HG03571 (cell line): ENCODE data around the gene SCIN.
"Not testable (repeated sequence)": the region's sequence is repeated elsewhere in the genome, so short reads cannot be mapped to it uniquely, and the experiment has no call there.

Source experiments
- ATAC-seq: cut with Tn5 transposase; IDR thresholded peaks from one replicate; pipeline ENCODE4 v1.9.1; 2021; ENCODE audit not compliant: unreplicated experiment

Gene SCIN

DNA sequence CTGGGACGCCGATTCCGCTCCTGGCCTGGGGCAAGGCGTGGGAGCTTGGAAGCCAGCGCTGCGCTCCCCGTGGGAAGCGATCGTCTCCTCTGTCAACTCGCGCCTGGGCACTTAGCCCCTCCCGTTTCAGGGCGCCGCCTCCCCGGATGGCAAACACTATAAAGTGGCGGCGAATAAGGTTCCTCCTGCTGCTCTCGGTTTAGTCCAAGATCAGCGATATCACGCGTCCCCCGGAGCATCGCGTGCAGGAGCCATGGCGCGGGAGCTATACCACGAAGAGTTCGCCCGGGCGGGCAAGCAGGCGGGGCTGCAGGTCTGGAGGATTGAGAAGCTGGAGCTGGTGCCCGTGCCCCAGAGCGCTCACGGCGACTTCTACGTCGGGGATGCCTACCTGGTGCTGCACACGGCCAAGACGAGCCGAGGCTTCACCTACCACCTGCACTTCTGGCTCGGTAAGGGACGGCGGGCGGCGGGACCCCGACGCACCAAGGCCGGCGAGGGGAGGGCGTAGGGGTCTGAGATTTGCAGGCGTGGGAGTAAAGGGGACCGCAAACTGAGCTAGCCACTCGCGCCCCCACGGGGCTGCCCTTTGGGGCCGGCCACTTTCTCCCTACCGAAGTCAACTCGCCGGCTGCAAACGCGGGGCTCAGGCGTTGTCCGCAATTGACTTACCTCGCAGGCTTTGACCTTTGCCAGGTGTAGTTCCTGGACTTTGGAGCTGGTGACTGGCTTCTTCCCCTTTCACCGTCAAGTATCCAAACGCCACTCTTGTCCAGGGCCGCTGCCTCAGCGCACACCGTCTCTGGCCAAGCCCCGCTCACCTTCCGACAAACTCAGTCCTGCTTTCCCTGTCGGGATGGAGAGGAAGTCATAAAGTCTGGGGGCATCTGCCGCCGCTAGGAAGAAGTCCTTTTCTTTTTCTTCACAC, at the start of gene SCIN:
SCIN (plus strand) TSS at position 187 of the 928 bp plus-strand sequence; CDS start at position 254, 67 bp downstream.
- no peak for ATAC-seq

DNA sequence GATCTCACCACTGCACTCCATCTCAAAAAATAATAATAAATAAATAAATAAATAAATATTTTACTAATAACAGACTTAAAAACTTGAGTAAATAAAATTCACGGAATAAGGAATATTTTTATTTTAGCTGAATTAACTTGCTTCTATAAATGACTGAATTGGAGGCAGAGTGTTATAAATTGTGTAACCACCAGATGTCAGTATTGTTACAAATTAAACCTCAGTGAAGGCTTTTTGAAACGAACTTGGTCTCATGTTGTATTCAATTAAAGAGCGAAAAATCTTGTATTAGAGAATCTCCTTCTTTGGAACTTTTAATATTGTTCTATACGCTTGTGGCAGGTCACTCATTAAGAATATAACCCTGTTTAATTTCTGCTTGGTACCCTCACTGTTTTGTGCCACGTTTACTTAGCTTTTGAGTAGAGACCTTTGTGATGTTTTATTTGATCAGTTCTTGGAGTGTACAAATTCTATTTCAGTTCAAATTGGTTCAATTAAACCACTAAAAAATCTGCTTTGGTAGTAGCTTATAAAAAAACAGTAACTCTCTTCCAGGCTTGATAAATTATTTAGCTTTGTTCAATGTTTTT, 45.6 kb upstream of the SCIN start:
- no peak for ATAC-seq

DNA sequence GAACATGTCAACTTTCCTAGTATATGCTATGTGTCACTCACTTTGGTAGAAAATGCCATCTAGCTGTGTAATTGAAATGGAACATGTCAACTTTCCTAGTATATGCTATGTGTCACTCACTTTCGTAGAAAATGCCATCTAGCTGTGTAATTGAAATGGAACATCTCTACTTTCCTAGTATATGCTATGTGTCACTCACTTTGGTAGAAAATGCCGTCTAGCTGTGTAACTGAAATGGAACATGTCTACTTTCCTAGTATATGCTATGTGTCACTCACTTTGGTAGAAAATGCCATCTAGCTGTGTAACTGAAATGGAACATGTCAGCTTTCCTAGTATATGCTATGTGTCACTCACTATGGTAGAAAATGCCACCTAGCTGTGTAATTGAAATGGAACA, 43.8 kb upstream of the SCIN start:
- not testable (repeated sequence) for ATAC-seq

DNA sequence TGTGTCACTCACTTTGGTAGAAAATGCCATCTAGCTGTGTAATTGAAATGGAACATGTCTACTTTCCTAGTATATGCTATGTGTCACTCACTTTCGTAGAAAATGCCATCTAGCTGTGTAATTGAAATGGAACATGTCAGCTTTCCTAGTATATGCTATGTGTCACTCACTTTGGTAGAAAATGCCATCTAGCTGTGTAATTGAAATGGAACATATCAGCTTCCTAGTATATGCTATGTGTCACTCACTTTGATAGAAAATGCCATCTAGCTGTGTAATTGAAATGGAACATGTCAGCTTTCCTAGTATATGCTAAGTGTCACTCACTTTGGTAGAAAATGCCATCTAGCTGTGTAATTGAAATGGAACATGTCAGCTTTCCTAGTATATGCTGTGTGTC, 42.9 kb upstream of the SCIN start:
- ATAC-seq = not testable (repeated sequence)

GRCh38 chr7:12529971-12530710, 40.4 kb upstream of the SCIN start:
- ATAC-seq = no peak

GRCh38 chr7:12531784-12532183, 38.7 kb upstream of the SCIN start:
- ATAC-seq = no peak

DNA sequence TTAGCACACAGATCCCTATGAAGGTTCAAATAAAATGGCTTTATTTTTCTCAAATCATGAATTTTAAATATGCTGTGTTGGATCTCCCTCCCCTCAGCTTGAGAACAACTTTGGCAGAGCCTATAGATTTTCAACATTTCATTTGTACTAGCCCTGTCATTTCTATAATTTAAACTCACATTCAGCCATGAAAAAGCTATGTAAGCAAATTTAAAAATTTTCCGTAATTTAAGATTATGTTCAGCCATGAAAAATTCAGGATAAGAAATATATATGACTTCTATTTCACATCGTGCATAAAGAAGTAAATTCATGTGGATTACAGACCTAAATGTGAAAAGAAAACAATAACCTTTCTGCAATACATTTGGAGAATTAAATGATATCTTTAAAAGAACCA, 36.5 kb upstream of the SCIN start:
- ATAC-seq = no peak

GRCh38 chr7:12539681-12540080, 30.8 kb upstream of the SCIN start:
- no peak for ATAC-seq

DNA sequence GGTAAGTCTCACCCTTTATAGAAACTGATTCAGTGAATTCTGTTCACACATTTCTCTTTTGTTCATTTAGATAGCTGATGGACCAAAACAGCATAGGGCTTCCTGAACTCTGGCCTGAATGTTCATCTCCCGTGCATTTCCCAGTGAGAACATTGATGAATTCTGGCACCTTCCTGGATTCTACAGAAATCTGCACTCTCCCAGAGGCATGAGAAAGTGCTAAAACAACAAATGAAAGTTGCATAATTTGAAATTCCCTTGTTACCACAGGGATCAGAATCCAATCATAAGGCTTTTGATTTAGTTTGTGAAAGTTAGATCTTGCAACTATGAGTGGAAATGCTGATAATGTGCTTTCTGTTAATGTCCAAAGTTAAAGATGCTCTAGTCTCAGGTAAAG, 29.7 kb upstream of the SCIN start:
- ATAC-seq = no peak

- ATAC-seq = no peak
Measured at GRCh38 chr7:12543586-12543985, 26.9 kb upstream of the SCIN start.

DNA sequence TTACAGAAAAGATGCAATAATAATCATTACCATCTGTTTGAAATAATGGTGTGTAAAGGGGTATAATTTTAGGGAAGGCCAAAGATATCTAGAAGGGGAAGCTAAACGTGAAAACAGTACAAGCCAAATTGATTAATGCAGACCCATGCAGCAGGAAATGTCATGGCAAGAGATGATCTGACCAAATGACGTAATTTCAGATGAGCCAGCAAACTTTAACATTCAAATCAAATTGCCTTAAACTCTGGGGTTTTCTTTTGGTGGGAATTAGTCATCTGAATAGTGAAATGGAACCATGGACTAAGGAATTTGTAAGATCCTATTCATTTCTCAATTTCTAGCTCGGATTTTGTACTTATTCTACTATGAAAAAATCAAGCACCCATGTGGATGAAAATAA, 21.4 kb upstream of the SCIN start:
- ATAC-seq = no peak

DNA sequence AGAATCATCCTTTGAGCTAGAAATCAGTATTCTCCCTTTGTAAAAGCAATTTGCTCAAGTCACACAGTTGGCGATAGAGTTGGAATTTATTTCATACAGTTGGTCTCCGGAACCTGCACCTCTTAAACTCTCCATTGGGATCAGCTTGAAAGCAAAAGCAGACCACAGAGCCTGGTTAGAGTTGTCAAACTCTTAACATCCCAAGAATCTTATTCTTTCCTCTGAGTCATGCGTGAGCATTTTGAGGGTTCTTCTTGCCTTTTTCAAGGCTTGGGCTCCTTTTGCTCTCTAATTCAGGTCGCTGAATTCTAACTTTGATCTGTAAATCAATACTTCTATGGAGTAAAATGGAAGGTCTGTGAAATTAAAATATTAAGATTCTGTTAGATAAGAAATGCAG, 19.6 kb upstream of the SCIN start:
- no peak for ATAC-seq

GRCh38 chr7:12552876-12553275, 17.6 kb upstream of the SCIN start:
- ATAC-seq = no peak

GRCh38 chr7:12553416-12553815, 17.1 kb upstream of the SCIN start:
- no peak for ATAC-seq

DNA sequence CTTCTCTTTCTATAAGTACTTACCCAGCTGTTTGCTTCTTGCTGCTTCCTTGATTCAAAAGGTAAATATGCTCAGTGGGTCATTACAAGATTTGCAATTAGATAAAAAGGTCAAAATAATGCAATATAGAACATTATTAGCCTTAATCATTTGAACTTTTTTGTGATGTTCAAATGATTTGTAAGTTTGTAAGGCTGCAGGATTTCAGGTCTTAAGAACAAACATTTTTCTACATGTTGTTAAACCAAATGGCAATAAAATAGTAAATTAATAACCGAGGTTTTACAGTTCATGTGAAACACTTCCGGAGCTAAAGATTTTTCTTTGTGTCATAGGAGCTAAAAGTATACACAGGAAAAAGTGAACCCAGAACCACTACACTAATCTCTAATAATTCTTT, 16.2 kb upstream of the SCIN start:
- no peak for ATAC-seq

DNA sequence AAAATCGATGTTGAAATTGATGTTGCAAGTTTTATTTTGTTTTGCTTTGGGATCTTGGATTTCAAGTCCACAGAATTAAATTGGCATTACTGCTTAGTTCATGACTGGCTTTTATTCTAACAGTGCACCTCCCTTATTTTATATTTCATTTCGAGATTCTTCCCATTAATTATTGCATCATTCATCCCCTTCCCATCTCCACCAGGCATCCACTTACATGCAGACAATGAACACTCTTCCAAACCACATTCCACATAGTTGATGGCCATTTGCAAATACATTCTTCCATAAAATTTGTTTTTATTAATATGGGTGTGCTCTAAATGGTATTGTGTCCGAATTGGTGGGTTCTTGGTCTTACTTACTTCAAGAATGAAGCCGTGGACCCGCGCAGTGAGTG, 15.6 kb upstream of the SCIN start:
- no peak for ATAC-seq

GRCh38 chr7:12555695-12556094, 14.8 kb upstream of the SCIN start:
- ATAC-seq = peak; percentile 20

DNA sequence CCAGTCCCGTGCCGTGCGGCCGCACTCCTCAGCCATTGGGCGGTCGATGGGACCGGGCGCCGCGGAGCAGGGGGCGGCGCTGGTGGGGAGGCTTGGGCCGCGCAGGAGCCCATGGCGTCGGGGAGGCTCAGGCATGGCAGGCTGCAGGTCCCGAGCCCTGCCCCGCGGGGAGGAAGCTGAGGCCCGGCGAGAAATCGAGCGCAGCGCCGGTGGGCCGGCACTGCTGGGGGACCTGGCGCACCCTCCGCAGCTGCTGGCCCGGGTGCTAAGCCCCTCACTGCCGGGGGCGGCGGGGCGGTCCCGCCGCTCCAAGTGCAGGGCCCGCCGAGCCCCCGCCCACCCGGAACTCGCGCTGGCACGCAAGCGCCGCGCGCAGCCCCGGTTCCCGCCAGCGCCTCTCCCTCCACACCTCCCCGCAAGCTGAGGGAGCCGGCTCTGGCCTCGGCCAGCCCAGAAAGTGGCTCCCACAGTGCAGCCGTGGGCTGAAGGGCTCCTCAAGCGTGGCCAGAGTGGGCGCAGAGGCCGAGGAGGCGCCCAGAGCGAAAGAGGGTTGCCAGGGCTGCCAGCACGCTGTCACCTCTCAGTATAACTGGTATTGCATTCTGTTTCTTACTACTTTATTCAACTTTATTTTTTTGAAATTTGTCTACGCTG, 14.3 kb upstream of the SCIN start:
- ATAC-seq = peak; percentile 74

- no peak for ATAC-seq
Measured at GRCh38 chr7:12557282-12557681, 13.2 kb upstream of the SCIN start.

DNA sequence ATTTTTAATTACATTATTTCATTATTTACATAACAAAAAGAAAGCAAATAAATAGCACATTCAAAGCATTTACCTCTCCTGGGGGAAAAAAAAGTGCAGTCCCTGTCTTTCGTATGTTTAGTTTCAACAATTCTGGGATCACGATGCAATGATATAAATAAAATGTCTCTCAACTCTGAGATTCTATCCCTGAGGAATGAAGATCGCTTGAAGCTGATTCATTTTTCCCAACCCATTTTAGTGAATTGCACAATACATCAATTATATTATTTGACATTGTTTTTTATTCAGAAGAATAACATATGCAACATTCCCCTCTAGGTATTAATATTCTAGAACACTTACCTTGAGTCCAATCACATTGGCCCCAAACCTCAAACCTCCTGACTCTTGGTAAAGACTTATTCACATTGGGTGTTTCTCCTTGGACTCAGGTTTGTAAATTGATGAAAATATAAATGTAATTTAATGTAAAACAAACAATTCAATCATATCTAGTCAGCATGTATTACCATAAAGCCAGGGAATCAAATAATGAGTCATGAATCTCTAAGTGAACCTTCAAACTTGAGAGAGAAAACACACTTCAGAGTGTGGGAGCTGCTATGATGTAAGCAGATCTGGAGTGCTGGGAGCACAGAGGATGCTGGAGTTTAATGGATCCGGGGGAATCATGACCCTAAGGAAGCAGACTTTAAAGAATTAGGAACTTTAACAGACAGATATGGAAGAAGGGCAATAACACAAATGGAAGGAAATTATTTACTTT, 5.3 kb upstream of the SCIN start:
- ATAC-seq = no peak

DNA sequence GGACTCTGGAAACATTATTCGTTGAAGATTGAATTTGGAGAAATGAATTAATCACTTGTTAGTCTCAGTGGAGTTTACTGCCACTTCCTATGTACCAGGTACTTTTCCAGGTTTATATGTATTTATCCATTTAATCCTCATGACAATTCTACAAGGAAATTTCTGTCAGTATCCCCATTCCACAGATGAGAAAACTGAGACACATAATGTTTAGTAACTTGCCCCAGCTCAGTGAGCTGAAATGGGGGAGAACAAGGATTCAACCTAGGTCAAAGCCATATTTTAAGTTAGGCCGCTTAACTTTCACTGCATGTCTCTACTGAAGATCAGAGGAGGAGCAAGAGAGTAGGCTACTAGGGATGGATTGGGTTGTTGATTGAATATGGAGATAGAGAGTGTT, 4.6 kb upstream of the SCIN start:
- ATAC-seq = no peak
